Activated CD4-positive, alpha-beta T cell treated with anti-CD3 and anti-CD28 coated beads, Interleukin-2, Interleukin-4, amounts not matched to agents 100 ng/mL and 50 ng/mL, durations not matched to agents 16 hours and 8 hours (primary cell): ENCODE results near the gene ITGA8.
"Not testable (repeated sequence)": the region's sequence is repeated elsewhere in the genome, so short reads cannot be mapped to it uniquely, and the experiment has no call there.

Experiments used
- DNase-seq: peaks from one replicate; pipeline ENCODE4 v3.0.0-alpha.2; 2020; ENCODE audit warnings: low spot score

Gene ITGA8

DNA sequence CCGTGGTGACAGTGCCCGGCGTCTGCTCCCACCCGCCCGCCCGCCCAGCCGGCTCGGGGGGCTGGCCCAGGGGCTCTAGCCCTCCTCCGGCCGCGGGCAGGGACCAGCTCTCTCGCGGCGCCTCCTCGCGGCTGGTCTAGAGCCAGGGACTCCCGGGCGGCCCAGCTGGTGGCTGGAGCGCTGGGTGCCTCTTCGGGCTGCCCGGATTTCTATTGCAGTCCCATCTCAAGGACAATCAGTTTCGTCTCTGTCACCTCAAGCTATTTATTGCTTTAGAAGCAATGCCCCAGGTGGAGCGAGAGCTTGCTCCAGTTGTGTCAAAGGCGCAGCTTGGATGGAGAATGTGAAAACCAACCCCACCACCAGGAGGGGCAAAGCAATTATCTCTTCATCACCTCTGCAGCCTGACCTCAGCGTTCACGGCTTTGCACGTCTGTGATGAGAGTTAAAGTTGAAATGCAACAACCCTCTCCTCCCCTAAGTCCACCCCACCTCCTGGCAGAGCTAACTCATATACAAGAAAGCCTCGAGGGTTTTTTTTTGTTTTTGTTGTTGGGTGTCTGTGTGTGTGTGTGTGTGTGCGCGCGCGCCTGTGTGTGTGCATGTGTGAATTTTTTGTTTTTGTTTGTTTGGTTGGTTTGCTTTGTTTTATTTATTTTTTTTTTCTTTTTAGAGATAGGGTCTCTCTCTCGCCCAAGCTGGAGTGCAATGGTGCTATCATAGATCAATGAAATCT, at the start of gene ITGA8:
Gene ITGA8, minus strand, starts transcription at position 24 of the 736 bp plus-strand sequence. CDS start 151 bp downstream, outside the sequence.
- DNase-seq = no peak

DNA sequence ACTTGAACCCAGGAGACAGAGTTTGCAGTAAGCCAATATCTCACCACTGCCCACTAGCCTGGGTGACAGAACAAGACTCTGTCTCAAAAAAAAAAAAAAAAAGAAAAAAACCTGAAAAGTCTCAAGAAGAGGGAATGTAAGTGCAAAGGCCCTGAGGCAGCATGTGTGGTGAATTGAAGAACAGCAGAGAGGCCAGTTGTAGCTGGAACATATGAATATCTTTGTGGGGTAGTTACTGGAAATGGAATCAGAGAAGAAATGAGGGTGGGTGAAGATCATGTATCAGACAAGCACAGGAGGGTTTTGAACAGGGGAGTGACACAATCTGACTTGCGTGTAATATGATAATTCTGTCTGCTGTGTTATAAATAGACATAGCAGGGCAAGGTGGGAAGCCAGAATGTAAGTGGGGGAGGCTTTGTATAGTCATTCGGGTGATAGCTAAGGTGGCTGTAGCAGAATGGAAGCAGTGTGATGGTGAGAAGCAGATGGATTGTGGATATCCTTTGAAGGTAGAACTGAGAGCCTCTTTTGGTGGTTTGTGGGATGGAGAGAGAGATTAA, 45.3 kb upstream of the ITGA8 start:
- no peak for DNase-seq

DNA sequence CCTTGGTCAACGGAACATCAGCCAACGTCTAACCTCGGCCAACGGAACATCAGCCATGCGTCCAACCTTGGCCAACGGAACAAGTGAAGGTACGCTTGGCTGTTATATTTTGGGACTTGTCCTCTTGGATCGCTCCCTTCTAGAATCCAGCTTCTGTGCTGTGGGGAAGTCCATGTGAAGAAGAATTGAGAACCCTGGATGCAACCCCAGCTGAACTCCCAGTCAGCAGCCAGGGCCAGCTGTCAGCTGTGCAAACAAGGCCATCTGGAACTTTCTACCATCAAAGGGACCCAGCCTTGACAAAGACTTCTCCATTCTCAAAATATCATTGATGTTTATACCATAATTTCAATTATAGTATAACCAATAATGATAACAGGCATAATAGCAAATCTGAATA, 43.3 kb upstream of the ITGA8 start:
- DNase-seq = no peak

DNA sequence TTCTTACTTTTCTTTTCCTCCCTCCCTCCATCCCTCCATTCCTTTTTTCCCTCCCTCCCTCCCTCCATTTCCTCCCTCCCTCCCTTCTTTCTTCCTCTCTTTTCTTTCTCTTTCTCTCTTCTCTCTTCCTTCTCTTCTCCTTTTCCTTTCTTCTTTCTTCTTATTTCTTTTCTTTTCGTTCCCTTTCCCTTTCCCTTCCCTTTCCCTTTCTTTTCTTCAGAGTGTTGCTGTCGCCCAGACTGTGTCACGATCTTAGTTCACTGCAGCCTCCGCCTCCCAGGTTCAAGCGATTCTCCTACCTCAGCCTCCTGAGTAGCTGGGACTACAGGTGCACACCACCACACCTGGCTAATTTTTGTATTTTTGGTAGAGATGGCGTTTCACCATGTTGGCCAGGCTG, 42.5 kb upstream of the ITGA8 start:
- not testable (repeated sequence) for DNase-seq

DNA sequence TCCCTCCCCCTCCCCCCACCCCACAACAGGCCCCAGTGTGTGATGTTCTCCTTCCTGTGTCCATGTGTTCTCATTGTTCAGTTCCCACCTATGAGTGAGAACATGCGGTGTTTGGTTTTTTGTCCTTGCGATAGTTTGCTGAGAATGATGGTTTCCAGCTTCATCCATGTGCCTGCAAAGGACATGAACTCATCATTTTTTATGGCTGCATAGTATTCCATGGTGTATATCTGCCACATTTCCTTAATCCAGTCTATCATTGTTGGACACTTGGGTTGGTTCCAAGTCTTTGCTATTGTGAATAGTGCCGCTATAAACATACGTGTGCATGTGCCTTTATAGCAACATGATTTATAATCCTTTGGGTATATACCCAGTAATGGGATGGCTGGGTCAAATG, 41.5 kb upstream of the ITGA8 start:
- not testable (repeated sequence) for DNase-seq

DNA sequence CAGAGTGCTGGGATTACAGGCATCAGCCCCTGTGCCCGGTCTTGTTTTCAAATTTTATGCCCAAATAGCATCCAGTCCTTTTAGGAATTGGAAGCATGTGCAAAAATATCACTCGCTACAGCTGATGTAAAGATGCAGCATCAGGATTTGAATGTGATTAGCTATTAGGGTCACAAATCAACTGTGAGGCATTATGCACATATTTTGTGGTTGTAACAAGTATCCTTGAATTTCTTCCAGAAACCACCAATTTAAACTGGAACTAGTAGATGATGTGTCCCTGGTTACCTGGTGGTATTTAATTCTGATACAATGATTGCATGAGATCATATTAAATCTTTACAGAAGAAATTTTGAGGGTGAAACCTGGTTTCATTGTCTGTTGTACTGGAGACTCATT, 41.0 kb upstream of the ITGA8 start:
- no peak for DNase-seq

DNA sequence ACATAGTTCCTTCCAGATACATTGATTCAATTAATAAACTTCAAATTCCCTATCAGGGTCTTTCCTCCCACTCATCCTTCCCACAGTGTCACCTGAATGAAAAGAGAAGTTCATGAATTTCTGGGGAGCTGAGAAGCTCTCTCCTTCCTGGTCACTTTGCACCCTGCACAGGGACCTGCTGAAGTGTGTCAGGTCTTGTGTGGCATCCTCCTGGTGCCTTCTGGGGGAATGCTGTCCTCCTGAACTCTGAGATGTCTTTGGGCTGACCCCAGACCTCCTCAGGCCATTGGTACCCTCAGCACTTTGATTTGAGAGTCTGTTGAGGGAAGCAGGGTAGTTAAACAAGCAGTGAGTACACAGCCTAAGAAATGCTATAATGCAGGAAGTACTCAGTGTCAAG, 39.5 kb upstream of the ITGA8 start:
- no peak for DNase-seq

DNA sequence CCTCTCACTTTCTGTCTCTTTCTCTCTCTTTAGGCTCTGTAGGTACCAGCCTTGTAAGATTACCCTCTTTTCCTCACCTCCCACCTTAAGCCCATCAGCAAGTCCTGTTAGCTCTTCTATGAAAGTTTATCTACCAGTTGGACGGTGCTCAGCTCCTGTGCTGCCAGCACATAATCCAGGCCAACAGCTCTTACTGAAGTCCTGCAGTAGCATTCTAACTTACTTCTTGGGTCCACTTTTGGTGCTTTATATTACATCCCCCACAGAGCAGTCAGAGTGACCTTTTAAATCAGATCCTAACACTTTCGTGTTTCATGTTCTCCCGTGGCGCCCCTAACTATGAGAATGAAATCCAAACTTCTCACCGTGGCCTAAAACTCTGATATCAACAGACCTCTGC, 38.9 kb upstream of the ITGA8 start:
- no peak for DNase-seq

DNA sequence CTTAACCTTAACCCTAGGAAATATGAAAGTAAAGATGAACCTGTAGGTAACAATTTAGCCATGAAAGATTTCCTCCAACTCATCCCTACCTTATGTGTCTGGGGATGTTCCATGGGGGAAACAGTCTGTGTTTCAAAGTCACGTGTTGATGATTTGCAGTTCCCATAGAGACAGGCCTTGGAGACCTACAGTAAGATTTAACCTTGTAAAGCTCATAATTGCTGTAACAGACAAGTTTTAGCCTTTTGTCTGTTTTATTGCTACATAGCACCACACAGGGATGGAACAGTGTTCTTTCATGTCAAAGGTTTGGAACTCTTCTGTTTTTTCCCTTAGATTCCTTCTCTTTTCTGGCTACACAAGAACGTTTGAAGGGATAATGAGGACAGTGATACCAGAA, 35.2 kb upstream of the ITGA8 start:
- DNase-seq = no peak

DNA sequence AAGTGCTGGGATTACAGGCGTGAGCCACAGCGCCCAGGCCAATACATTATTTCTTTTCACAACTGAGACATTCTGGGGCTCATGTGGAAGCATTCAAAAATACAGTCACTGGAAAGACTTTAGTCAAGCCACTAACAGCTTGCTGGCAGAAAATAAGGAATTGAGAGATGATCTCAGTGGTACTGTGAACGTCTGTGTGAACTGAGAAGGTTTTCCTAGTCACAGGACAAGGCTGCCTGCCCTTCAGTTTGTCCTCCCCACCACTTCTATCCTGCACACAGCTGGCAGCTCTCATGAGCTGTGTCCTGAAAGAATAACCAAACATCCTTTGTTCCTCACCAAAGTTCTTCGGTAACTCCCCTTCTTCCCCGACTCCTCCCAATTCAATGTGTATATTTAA, 31.3 kb upstream of the ITGA8 start:
- DNase-seq = no peak

DNA sequence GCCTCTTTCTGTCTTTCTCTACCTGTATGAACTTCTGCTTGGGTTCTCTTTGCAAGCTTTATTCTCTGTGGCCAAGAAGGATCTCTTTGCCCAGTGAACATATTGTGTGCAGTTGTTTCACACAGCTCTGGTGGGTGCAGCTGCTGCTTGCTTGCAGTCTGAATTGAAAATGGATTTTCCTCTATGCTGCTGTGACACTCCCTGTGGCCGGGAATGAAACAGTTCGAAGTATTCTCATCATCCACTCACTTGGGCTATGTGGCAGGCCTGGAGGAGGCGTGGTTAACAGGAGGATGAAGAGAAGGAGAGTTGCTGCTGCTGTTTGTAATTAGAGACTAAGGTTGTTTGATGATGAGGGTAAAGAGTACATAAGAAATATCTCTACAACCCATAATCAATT, 28.4 kb upstream of the ITGA8 start:
- no peak for DNase-seq

DNA sequence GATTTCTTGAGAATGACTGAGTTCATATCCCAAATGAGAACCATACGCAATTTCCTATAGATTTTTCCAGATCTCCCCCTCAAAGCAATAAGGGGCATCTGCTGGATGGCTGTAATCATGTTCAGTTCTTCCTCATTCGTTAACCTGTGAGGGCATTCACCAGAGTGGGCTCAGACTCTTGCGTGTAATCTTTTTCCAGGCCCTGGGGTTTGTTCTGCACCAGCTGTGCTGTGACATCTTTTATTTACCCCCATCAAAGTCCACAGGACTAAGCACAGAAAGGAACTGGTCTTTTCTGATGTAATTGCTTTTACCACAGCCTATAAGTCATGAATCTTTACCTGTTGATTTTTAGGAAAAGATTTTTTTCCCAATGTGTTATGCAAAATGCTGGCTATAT, 27.9 kb upstream of the ITGA8 start:
- DNase-seq = no peak

DNA sequence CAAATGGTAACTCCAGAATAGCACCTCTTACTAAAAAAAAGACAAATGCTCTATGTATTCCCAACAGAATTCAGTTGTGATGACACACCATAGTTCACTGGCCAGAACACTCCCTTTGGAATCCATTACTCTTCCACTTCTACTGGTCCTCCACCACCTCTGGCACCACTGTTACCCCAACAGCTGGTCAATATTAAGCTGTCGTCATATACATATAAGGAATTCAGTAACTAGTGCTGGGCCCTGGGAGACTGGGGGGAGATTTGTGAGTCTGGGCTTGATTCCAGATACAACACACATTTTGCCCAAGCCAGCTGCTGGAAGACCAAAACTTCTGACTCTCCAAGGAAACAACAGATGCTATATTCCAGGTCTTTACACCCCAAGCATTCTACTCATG, 26.0 kb upstream of the ITGA8 start:
- DNase-seq = no peak

DNA sequence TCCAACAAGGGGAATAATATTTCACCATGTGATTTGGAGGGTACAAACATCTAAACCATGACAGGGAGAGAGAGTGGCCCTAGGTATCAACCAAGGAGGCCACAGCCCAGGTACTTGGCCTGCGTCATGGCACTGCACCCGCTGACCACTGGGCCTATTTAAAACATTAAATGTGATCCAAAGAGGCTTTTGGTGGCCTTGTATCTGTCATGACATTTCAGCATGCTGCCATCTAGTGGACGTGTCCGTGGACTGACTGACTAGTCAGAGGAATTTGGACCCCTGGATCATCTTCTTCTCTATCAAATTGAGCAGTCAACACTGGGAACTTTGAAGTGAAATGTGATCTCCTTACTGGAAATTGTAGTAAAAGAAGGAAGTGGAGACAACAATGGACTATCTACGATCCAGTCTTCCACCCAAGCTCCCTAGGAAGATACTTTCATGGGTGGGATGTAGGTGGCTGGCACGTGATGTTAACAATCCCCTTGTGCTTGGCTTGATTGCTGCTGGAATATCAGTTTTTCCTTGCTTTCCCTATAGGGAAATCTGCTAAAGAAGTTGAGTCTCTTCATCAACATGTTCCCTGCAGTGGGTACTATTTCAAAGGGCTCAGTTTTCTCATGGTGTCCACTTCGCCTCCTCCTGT, 24.6 kb upstream of the ITGA8 start:
- peak; percentile 56 for DNase-seq

DNA sequence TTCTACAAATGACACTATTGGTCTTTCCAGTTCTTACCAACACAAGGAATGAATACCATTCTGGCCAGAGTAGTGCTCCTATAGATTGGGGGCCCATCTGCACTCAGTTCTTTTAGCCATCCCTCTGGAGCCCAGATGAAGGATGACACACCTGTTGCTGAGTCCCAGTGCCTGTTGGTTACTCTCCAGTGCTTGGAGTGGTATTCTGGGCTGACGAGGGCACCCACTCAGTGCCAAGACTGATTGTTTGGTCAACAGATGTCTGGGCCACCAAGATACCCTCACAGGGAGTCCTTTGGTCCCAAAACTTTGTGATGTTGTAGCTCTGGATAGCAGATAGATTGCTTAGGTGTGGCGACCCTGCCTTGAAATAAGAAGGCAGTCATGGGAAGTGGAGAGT, 23.7 kb upstream of the ITGA8 start:
- no peak for DNase-seq

DNA sequence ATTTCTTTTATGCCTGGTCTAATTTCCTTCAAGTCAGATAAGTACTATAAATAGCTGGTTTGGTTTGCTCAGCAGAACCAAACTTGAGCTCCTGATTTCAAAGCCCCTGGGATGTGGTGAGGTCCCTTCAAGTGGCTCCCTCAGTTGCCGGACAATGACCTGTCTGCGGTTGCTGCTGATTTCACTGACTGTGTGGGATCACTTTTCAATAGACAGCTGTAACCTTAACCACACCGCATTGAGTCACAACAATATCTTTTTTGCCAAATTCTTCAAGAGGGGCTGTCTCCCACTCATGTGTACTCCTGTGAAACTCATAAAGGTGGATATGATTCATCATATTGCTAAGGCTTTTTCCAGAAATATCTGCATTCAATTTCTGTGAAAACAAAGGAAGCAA, 23.1 kb upstream of the ITGA8 start:
- no peak for DNase-seq

DNA sequence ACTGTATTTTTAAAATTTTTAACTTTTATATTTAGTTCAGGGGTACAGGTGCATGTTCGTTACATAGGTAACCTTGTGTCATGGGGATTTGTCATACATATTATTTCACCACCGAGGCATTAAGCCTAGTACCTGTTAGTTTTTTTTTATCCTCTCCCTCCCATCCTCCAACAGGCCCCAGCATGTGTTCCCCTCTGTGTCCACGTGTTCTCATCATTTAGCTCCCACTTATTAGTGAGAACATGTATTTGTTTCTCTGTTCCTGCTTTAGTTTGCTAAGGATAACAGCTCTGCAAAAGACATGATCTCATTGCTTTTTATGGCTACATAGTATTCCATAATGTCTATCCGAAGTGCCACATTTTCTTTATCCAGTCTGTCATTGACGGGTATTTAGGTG, 22.4 kb upstream of the ITGA8 start:
- no peak for DNase-seq

DNA sequence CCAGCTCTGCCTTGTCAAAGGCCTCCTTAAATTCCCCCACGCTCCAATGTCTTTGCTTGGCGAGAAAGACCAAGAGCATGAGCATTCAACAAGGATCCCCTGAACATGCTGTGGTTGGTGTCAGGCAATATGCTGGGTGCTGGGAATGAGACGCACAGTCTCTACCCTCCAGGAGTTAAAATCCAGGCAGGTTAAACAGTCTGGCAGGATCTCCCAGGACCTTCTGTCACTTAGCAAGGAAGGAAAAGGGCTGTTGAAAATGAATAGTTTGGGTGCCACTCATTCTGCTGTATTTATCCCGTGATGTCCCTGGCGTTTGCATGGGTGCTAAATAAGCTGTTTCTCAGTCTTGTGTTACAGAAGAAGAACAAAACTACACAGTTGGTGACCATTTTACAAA, 21.9 kb upstream of the ITGA8 start:
- no peak for DNase-seq

DNA sequence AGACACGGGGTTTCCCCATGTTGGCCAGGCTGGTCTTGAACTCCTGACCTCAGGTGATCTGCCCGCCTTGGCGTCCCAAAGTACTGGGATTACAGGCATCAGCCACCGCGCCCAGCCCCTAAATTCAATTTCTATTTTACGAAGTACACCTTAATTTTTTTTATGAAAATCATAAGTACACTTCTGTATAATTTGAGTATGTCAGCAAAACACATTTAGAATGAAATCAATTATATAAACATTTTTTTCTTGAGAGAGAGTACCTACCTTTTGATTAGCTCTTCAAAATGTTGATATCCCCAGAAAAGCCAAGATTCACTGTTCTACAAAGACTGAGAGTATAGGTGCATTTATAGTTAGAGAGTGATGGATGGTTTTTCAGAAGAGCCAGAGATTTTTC, 20.5 kb upstream of the ITGA8 start:
- no peak for DNase-seq

DNA sequence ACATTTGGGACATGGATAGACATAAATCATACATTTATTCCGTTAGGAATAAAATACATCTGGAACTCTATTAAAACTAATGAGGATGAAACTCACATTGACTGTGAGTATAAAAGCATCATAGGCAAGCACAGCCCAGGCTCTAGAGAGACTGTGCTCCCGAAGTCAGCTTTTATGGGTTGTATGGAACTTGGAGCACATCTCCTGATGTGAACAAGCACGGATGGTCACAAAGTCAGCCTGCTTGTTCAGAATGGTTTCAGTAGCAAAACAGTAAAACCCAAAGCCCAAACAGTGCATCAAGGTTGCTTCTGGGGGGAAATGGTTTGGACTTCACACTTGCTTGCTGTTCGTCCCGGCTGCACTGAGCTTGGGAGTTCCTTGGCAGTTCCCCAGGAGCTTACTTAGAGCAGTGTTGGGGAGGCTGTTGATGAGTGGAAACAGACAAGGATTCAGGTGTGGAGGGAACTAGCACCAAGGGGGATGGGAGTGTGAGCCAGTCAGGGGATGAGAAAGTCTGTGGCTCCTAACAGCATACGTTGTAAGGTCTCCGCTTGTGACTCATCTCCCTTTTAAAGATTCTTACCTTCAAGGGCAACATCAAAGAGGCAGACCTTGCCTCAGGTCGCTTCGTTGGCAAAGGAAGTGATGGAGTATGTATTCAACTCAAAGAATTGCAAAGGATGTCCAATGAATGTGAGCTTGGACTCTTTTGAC, 19.7 kb upstream of the ITGA8 start:
- no peak for DNase-seq

DNA sequence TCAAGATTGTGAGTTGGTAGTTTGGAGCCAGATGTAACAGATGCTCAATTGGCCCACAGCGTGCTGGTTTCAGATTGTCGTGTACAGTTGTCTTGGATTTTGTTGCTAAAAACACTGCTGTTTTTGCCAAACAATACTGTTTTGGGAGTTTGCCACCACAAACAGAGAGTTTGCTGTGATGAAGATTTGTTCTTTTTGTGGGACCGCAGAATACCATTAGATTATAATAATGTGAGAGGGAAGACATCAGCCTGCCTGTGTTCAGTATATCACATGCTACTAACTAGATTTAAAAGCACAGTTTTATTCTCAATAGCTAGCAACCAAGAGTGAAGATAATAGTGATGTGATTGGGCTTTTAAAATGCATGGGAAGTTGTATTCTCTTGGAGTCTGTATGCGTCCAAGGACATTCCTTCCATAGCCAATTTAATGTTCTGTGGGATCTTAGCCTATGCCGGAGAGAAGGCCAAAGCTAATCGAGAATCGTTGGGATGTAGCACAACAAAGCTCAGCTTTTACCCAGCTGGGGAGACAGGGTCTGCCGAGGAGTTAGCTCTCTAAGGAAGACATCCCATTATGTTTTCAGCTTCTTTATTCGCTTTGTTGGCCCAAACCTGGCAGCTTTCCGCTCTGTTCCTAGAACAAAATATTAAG, 18.7 kb upstream of the ITGA8 start:
- no peak for DNase-seq

DNA sequence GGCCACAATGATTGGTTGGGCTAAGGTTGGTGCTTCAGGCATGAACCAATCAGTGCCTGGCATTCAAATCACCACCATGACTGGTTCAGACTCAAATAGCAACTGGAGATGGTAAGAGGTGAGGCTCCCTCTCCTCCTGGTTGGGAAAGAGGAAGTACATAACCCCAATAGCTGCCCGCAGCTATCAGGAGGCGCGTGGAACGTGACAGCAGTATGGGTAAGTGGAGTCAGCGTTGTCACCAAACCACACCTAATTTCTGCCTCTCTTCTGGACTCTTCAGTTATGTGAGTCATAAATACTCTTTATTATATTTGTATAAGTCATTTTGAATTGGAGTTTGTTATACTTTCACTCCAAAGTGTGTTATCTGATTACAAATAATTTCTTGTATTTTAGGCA, 17.9 kb upstream of the ITGA8 start:
- no peak for DNase-seq

DNA sequence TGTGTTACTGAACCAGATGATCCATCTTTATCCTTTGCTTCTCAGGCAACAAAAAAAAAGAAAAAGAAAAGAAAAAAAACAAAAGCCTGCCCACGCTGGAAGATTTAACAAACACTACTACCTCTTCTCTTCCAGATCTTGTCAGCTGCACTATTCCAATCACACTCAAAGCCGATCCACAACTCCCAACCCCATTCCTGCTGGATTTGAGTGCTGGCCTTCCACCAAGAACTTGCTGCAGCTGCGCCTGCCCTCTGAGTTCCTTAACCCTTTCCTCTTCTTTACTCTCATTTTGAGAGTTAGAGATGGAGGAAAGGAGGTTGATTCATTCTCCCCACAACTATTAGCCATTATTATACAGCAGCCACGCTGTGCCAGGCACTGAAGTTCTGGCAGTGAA, 16.0 kb upstream of the ITGA8 start:
- DNase-seq = no peak
